ENCODE measurements around the gene CELF5.

GRCh38 chr19:3238066-3238561, 13.7 kb downstream of the CELF5 start:
- TF ChIP-seq, protein P1, sequence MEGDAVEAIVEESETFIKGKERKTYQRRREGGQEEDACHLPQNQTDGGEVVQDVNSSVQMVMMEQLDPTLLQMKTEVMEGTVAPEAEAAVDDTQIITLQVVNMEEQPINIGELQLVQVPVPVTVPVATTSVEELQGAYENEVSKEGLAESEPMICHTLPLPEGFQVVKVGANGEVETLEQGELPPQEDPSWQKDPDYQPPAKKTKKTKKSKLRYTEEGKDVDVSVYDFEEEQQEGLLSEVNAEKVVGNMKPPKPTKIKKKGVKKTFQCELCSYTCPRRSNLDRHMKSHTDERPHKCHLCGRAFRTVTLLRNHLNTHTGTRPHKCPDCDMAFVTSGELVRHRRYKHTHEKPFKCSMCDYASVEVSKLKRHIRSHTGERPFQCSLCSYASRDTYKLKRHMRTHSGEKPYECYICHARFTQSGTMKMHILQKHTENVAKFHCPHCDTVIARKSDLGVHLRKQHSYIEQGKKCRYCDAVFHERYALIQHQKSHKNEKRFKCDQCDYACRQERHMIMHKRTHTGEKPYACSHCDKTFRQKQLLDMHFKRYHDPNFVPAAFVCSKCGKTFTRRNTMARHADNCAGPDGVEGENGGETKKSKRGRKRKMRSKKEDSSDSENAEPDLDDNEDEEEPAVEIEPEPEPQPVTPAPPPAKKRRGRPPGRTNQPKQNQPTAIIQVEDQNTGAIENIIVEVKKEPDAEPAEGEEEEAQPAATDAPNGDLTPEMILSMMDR (conservative IDR thresholded peaks at IDR 0.05; ENCODE audit: low read depth in 2 of 2) = no peak
- TF ChIP-seq EZH2 (IDR thresholded peaks at IDR 0.05; ENCODE audit: low read depth, unreplicated experiment) (no peak), POLR2AphosphoS5 (IDR thresholded peaks at IDR 0.05; ENCODE audit: low read depth) (no peak), ETS1 (IDR thresholded peaks at IDR 0.05) (no peak), STAT1 (IDR thresholded peaks at IDR 0.05; ENCODE audit: unreplicated experiment) (no peak), EZH2phosphoT487 (IDR thresholded peaks at IDR 0.05; ENCODE audit: unreplicated experiment) (no peak), JUNB (IDR thresholded peaks at IDR 0.05; ENCODE audit: unreplicated experiment) (no peak), ZNF331 (CRISPR knock-in tag; IDR thresholded peaks at IDR 0.05; ENCODE audit: low read depth) (no peak), CREB1 (CRISPR knock-in tag; IDR thresholded peaks at IDR 0.05; ENCODE audit: low read depth) (no peak), REST (IDR thresholded peaks at IDR 0.05; ENCODE audit: unreplicated experiment) (no peak), ZNF114 (CRISPR knock-in tag; IDR thresholded peaks at IDR 0.05) (no peak), NANOG (IDR thresholded peaks at IDR 0.05; ENCODE audit: borderline replicate concordance) (no peak)
- TF ChIP-seq, protein P2, sequence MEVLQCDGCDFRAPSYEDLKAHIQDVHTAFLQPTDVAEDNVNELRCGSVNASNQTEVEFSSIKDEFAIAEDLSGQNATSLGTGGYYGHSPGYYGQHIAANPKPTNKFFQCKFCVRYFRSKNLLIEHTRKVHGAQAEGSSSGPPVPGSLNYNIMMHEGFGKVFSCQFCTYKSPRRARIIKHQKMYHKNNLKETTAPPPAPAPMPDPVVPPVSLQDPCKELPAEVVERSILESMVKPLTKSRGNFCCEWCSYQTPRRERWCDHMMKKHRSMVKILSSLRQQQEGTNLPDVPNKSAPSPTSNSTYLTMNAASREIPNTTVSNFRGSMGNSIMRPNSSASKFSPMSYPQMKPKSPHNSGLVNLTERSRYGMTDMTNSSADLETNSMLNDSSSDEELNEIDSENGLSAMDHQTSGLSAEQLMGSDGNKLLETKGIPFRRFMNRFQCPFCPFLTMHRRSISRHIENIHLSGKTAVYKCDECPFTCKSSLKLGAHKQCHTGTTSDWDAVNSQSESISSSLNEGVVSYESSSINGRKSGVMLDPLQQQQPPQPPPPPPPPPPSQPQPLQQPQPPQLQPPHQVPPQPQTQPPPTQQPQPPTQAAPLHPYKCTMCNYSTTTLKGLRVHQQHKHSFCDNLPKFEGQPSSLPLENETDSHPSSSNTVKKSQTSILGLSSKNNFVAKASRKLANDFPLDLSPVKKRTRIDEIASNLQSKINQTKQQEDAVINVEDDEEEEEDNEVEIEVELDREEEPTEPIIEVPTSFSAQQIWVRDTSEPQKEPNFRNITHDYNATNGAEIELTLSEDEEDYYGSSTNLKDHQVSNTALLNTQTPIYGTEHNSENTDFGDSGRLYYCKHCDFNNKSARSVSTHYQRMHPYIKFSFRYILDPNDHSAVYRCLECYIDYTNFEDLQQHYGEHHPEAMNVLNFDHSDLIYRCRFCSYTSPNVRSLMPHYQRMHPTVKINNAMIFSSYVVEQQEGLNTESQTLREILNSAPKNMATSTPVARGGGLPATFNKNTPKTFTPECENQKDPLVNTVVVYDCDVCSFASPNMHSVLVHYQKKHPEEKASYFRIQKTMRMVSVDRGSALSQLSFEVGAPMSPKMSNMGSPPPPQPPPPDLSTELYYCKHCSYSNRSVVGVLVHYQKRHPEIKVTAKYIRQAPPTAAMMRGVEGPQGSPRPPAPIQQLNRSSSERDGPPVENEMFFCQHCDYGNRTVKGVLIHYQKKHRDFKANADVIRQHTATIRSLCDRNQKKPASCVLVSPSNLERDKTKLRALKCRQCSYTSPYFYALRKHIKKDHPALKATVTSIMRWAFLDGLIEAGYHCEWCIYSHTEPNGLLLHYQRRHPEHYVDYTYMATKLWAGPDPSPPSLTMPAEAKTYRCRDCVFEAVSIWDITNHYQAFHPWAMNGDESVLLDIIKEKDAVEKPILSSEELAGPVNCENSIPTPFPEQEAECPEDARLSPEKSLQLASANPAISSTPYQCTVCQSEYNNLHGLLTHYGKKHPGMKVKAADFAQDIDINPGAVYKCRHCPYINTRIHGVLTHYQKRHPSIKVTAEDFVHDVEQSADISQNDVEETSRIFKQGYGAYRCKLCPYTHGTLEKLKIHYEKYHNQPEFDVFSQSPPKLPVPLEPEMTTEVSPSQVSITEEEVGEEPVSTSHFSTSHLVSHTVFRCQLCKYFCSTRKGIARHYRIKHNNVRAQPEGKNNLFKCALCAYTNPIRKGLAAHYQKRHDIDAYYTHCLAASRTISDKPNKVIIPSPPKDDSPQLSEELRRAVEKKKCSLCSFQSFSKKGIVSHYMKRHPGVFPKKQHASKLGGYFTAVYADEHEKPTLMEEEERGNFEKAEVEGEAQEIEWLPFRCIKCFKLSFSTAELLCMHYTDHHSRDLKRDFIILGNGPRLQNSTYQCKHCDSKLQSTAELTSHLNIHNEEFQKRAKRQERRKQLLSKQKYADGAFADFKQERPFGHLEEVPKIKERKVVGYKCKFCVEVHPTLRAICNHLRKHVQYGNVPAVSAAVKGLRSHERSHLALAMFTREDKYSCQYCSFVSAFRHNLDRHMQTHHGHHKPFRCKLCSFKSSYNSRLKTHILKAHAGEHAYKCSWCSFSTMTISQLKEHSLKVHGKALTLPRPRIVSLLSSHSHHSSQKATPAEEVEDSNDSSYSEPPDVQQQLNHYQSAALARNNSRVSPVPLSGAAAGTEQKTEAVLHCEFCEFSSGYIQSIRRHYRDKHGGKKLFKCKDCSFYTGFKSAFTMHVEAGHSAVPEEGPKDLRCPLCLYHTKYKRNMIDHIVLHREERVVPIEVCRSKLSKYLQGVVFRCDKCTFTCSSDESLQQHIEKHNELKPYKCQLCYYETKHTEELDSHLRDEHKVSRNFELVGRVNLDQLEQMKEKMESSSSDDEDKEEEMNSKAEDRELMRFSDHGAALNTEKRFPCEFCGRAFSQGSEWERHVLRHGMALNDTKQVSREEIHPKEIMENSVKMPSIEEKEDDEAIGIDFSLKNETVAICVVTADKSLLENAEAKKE (CRISPR knock-in tag; IDR thresholded peaks at IDR 0.05) = no peak

All from GM23338 (cell line).